Skeletal muscle satellite cell (primary cell): ENCODE measurements around the gene TRAPPC2L.

Experiments used
- H3K27me3 ChIP-seq: 2 replicates; pipeline ENCODE4 v1.7.0; 2013; ENCODE audit warnings: low read length; ENCODE audit not compliant: control insufficient read depth, insufficient read depth
- H3K36me3 ChIP-seq: 2 replicates; pipeline ENCODE4 v1.7.0; 2013; ENCODE audit warnings: mild to moderate bottlenecking, control low read depth, low read length; ENCODE audit not compliant: insufficient read depth
- H3K4me1 ChIP-seq: 2 replicates; pipeline ENCODE4 v1.7.0; 2013; ENCODE audit warnings: low read length; ENCODE audit not compliant: control insufficient read depth, insufficient read depth
- H3K4me2 ChIP-seq: 2 replicates; pipeline ENCODE4 v1.7.0; 2013; ENCODE audit warnings: mild to moderate bottlenecking, low read length
- H3K4me3 ChIP-seq: 2 replicates; pipeline ENCODE4 v1.7.0; 2013; ENCODE audit warnings: low read length
- H3K9ac ChIP-seq: 2 replicates; pipeline ENCODE4 v1.7.0; 2013; ENCODE audit warnings: mild to moderate bottlenecking, low read depth, low read length, moderate library complexity
- H3K9me3 ChIP-seq: replicated peaks from 2 replicates; pipeline ENCODE4 v1.7.0; 2013; ENCODE audit warnings: mild to moderate bottlenecking, control low read depth, low read length

The TRAPPC2L gene

GRCh38 chr16:88833086-88833485 lies 23.8 kb upstream of the TRAPPC2L start:
- Histone ChIP-seq H3K4me3 (no peak overlapping the region), H3K27me3 (no peaks in the 10 kb centered on the region), H3K9me3 (no peaks in the 10 kb centered on the region), H3K9ac (no peak overlapping the region), H3K4me1 (no peaks in the 10 kb centered on the region), H3K4me2 (no peak overlapping the region), H3K36me3 (peaks cover 13% of the 10 kb centered on the region)

- no peak overlapping the region for H3K9ac ChIP-seq
- H3K9me3 ChIP-seq, result no peaks in the 10 kb centered on the region
- no peak overlapping the region for H3K4me2 ChIP-seq
- peaks cover 20% of the 10 kb centered on the region for H3K36me3 ChIP-seq
- H3K4me3 ChIP-seq, result no peak overlapping the region
- H3K27me3 ChIP-seq, result no peaks in the 10 kb centered on the region
- no peaks in the 10 kb centered on the region for H3K4me1 ChIP-seq
Observed at GRCh38 chr16:88834670-88835069, 22.3 kb upstream of the TRAPPC2L start.

DNA sequence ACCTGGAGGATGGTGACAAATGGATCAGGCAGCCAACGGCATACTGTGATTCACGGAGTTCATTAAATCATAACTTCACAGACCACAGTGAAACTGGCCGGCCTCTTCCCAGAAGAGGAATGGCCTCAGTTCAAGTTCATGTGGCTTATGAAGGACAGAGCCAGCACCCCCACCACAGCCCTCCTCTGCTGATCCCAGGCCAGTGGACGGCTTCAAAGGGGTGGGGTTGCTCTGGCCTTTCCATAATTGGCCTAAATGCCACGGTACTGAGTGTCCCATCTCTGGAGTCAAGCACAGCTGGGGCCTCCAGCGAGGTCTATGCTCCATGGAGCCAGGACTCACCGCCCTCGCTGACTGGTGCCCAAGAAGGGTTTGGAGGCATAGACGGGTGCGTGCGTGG lies 21.5 kb upstream of the TRAPPC2L start:
- Histone ChIP-seq H3K9me3 (no peaks in the 10 kb centered on the region), H3K4me2 (no peak overlapping the region), H3K9ac (no peak overlapping the region), H3K27me3 (no peaks in the 10 kb centered on the region), H3K36me3 (peaks cover 27% of the 10 kb centered on the region), H3K4me1 (no peaks in the 10 kb centered on the region), H3K4me3 (no peak overlapping the region)

DNA sequence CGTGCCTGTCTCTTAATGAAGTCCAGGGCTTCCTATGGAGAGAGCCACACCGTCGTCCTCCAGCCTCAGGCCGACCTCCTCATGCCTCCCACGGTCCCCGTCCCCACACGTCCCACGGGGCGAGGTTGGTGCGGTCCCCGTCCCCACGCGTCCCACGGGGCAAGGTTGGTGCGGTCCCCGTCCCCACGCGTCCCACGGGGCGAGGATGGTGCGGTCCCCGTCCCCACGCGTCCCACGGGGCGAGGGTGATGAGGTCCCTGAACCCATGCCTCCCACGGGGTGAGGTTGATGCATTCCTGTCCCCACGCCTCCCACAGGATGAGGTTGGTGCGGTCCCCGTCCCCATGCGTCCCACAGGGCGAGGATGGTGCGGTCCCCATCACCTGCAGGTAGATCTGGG lies 21.1 kb upstream of the TRAPPC2L start:
- Histone ChIP-seq H3K4me3 (no peak overlapping the region), H3K9me3 (no peaks in the 10 kb centered on the region), H3K36me3 (peaks cover 28% of the 10 kb centered on the region), H3K9ac (no peak overlapping the region), H3K27me3 (no peaks in the 10 kb centered on the region), H3K4me1 (no peaks in the 10 kb centered on the region), H3K4me2 (no peak overlapping the region)

DNA sequence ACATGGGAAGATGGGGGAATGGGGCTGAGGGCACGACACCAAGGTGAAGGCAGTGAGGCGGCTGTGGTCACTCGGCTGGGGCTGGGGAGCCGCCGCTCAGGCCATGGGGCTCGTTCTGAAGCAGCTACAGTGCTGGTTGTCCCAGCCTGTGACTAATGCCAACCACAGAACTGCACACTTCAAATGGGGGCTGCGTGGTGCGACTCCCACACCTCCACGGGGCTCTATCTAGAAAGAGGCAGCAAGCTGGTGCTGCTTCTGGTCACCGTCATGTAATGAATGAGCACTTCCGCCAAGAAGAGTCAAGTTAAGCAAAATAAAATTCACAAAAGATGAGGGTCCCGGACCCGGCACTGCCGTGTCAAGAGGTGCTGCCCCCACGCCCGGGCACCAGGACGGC lies 20.1 kb upstream of the TRAPPC2L start:
- Histone ChIP-seq H3K9me3 (no peaks in the 10 kb centered on the region), H3K4me1 (no peaks in the 10 kb centered on the region), H3K4me2 (no peak overlapping the region), H3K27me3 (no peaks in the 10 kb centered on the region), H3K9ac (no peak overlapping the region), H3K36me3 (peaks cover 28% of the 10 kb centered on the region), H3K4me3 (no peak overlapping the region)

DNA sequence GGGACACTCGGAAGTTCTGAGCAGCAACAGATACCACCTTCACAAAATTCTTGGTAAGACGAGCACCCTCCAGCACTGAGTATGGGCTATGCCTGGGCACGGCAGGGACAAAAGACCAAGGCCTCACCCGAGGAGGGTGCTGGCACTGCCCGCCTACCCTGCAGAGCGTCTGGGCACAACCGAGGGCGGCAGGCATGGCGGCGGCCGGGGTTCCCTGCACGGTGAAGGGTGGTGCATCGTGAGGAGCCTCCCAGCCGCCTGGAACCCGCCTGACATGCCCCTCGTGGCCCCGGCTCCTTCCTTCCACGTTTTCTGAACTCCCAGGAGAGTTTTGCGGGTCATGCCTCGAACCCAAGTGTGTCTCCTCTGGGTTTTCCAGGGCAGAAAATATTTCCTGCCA lies 19.1 kb upstream of the TRAPPC2L start:
- Histone ChIP-seq H3K36me3 (peaks cover 28% of the 10 kb centered on the region), H3K9ac (no peak overlapping the region), H3K4me3 (no peak overlapping the region), H3K4me2 (no peak overlapping the region), H3K27me3 (no peaks in the 10 kb centered on the region), H3K4me1 (no peaks in the 10 kb centered on the region), H3K9me3 (no peaks in the 10 kb centered on the region)

GRCh38 chr16:88838566-88838965 lies 18.4 kb upstream of the TRAPPC2L start:
- Histone ChIP-seq H3K9ac (no peak overlapping the region), H3K4me1 (no peaks in the 10 kb centered on the region), H3K9me3 (no peaks in the 10 kb centered on the region), H3K4me3 (no peak overlapping the region), H3K4me2 (no peak overlapping the region), H3K36me3 (peaks cover 28% of the 10 kb centered on the region), H3K27me3 (no peaks in the 10 kb centered on the region)

GRCh38 chr16:88839026-88839529 lies 17.8 kb upstream of the TRAPPC2L start:
- no peak overlapping the region for H3K9ac ChIP-seq
- H3K4me1 ChIP-seq, result no peaks in the 10 kb centered on the region
- no peaks in the 10 kb centered on the region for H3K9me3 ChIP-seq
- H3K36me3 ChIP-seq, result peaks cover 28% of the 10 kb centered on the region
- no peaks in the 10 kb centered on the region for H3K27me3 ChIP-seq
- no peak overlapping the region for H3K4me2 ChIP-seq
- H3K4me3 ChIP-seq, result no peak overlapping the region

- Histone ChIP-seq H3K4me3 (no peak overlapping the region), H3K9ac (no peak overlapping the region), H3K9me3 (no peaks in the 10 kb centered on the region), H3K36me3 (peaks cover 24% of the 10 kb centered on the region), H3K4me1 (no peaks in the 10 kb centered on the region), H3K4me2 (no peak overlapping the region), H3K27me3 (no peaks in the 10 kb centered on the region)
Observed at GRCh38 chr16:88839745-88840599, 17.0 kb upstream of the TRAPPC2L start.

DNA sequence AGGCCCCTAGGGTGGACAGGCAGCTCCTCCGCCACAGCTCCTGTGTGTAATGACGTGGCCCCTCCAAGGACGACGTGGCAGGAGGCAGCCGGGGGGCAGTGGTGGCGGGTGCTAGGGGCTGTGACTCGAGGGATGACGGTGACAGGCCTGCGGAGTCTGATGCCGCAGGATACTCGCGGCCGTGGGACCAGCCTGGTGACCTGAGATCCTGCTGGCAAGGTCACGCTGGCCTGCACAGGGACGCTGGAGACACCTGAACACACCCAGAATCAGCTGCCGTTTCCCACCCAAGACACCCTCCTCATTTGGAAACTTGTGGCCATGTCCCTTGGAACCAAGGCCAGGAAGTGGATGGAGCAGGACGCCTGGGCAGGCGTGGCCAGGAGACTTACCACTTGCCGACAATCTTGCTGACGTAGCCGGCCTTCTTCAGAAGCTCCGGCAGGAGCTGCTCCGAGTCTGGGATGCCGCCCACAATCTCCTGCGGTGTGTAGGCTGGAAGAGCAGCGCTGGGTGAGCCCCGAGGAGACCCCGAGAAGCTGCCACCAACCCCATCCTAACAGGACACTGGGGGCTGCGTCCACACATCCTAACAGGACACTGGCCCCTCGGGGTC lies 16.2 kb upstream of the TRAPPC2L start:
- Histone ChIP-seq H3K4me1 (no peaks in the 10 kb centered on the region), H3K9me3 (no peaks in the 10 kb centered on the region), H3K27me3 (no peaks in the 10 kb centered on the region), H3K4me3 (no peak overlapping the region), H3K9ac (no peak overlapping the region), H3K4me2 (no peak overlapping the region), H3K36me3 (peaks cover 18% of the 10 kb centered on the region)

DNA sequence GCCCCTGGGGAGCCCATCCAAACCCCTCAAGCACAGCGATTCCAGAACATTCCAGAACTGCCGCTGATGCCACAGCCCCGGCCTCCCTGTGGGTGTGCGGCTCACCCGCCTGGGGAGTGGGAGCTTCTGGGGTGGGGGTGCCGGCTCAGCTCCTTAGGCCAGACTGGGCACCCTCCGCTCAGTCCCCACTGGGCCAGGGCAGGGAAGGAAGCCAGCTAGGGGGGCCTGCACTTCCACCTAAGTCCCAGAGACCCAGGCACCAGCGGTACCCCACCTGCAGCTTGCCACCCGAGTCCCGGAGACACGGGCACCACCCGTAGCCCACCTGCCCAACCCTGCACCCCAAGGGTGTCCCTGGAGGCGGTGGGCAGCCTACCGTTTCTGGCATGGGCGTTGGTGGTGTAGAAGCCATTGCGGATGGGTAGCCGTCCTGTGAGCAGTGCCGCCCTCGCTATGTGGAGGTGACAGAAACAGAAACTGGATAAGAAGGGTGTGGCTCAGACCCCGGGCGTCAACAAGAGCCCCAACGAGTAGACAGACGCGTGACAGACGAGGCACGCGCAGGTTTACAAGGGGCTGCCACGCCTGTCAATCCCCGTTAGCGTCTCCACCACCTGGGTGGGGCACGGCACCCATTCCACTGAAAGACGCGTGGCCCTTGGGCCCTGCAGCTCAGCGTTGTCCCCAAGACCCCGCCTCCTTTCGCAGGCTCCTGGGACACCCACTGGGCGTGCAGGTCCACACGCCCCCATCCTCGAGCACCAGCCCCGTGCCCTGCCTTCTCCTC lies 15.2 kb upstream of the TRAPPC2L start:
- Histone ChIP-seq H3K9ac (no peak overlapping the region), H3K4me2 (no peak overlapping the region), H3K36me3 (peaks cover 18% of the 10 kb centered on the region), H3K27me3 (no peaks in the 10 kb centered on the region), H3K4me3 (no peak overlapping the region), H3K9me3 (no peaks in the 10 kb centered on the region), H3K4me1 (no peaks in the 10 kb centered on the region)
